AG04450 (cell line): ENCODE results near the gene NDN. TPM values are rescaled to one million over a fixed set of nuclear protein-coding genes. Genes with fewer than 3 reads are reported as not detected.

Experiments
- CTCF ChIA-PET: fragments of 300-600, 350-600 bp; formaldehyde crosslinking; extraction: SDS; loops from one replicate; lab custom pipeline; 2022; ENCODE audit warnings: antibody characterized with exemption, inconsistent platforms; lab: Charles Lee
- POLR2A ChIA-PET: fragments of 350-600 bp; formaldehyde crosslinking; extraction: SDS; loops from one replicate; lab custom pipeline; 2021; ENCODE audit warnings: antibody characterized with exemption, inconsistent platforms; lab: Yijun Ruan, JAX
- DNase-seq: peaks from one replicate; pipeline ENCODE4 v3.0.0-alpha.2; 2011; ENCODE audit warnings: low read depth, low spot score
- H3K27ac ChIP-seq: one replicate; pipeline ENCODE4 v1.5.1; 2012; ENCODE audit warnings: low read depth, low read length, control low read depth
- H3K27me3 ChIP-seq: one replicate; pipeline ENCODE4 v1.6.0; 2012; ENCODE audit warnings: low read length; ENCODE audit not compliant: control insufficient read depth, insufficient read depth
- H3K4me3 ChIP-seq: 2 replicates; pipeline ENCODE4 v1.5.1; 2011; ENCODE audit warnings: mild to moderate bottlenecking, low read depth, low read length, control low read depth
- H3K9me3 ChIP-seq: 2 replicates; pipeline ENCODE4 v1.5.1; 2012; ENCODE audit warnings: low read length; ENCODE audit not compliant: control insufficient read depth, insufficient read depth
- polyA plus RNA-seq: library from polyadenylated mRNA; depleted of rRNA; stranded (reverse); fragments of >200 nt; gene quantifications from 2 replicates; pipeline ENCODE4 v1.2.3, GENCODE V29; 2011
- TF ChIP-seq, protein P1 (sequence below): IDR thresholded peaks from 2 replicates; pipeline ENCODE4 v1.5.1; 2011; ENCODE audit warnings: low read depth, low read length, control low read depth, inconsistent platforms

Gene NDN
- polyA plus RNA-seq, 1 experiment, result 64.8 TPM

GRCh38 chr15:23647001-23647295 lies 40.2 kb downstream of the NDN start:
- Histone ChIP-seq H3K27me3 (peaks cover 2% of the 10 kb centered on the region), H3K9me3 (peaks cover 33% of the 10 kb centered on the region), H3K27ac (no peak overlapping the region), H3K4me3 (peak overlapping the region; percentile 53)
- CTCF ChIA-PET, result no interaction called here
- no peak for DNase-seq
- TF ChIP-seq, protein P1, sequence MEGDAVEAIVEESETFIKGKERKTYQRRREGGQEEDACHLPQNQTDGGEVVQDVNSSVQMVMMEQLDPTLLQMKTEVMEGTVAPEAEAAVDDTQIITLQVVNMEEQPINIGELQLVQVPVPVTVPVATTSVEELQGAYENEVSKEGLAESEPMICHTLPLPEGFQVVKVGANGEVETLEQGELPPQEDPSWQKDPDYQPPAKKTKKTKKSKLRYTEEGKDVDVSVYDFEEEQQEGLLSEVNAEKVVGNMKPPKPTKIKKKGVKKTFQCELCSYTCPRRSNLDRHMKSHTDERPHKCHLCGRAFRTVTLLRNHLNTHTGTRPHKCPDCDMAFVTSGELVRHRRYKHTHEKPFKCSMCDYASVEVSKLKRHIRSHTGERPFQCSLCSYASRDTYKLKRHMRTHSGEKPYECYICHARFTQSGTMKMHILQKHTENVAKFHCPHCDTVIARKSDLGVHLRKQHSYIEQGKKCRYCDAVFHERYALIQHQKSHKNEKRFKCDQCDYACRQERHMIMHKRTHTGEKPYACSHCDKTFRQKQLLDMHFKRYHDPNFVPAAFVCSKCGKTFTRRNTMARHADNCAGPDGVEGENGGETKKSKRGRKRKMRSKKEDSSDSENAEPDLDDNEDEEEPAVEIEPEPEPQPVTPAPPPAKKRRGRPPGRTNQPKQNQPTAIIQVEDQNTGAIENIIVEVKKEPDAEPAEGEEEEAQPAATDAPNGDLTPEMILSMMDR, result no peak
- POLR2A ChIA-PET, result no interaction called here

- ChIA-PET CTCF (no interaction called here), POLR2A (no interaction called here)
- DNase-seq, result no peak
- peaks cover 2% of the 10 kb centered on the region for H3K27me3 ChIP-seq
- peaks cover 33% of the 10 kb centered on the region for H3K9me3 ChIP-seq
- H3K27ac ChIP-seq, result no peak overlapping the region
- no peak overlapping the region; the same call in 1 of the 2 replicates for H3K4me3 ChIP-seq
- TF ChIP-seq, protein P1, result no peak
Observed at GRCh38 chr15:23646165-23647000, 40.7 kb downstream of the NDN start.

DNA sequence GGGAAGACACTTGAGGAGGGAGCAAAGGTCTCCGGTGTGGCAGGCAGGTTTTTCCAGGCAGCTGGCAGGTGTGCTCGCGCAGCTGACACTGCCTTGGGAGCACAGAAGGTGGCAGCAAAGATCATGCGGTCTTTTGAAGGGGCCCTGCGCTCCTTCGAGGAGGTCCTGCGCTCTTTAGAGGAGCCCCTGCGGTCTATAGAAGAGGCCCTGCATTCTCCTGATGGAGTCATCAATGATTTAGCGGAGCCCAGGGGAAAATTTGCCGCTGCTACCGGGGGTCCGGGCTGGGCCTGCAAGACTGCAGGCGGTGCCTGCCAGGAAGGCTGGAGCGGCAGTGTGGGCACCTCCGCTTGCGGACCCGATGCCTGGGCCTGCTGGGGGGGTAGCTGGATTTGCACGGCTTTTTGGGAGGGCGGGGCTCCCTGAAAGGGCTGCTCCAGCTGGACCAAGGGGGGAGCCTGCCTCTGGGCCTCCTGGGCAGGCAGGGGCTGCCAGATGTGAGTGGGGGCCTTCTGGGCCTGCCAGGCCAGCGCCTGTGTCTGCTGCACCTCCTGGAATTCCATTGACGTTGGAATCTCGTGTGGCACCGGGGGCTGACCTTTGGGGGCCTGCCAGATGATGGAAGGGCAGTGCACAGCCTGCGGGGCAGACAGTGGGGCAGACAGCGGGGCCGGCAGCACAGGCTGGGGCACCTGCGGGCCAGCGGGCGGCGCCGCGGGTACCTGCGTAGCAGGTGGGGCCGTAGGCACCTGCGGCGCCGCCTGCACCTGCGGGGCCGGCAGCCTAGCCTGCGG lies 41.5 kb downstream of the NDN start:
- H3K27me3 ChIP-seq, result peaks cover 2% of the 10 kb centered on the region
- DNase-seq, result no peak
- ChIA-PET CTCF (no interaction called here), POLR2A (no interaction called here)
- H3K9me3 ChIP-seq, result peaks cover 33% of the 10 kb centered on the region
- H3K4me3 ChIP-seq, result no peak overlapping the region
- TF ChIP-seq, protein P1, result no peak
- no peak overlapping the region for H3K27ac ChIP-seq

DNA sequence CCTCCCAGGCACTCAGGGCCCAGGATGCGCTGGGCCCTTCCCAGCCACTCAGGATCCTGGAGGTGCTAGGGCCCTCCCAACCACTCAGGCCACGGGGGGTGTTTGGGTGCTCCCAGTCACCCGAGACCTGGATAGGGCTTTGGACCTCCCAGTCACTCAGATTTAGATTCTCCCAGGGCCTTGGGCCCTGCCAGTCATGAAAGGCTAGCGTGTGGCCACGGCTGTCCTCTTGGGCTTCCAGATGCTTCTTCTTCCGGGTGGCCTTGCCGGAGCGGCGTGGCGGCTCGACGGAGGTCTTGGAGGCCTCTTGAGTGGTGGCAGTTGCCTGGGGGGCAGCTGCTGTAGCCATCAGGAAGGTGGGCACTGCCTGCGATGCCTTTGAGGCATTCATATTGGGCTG lies 42.3 kb downstream of the NDN start:
- H3K9me3 ChIP-seq, result peaks cover 33% of the 10 kb centered on the region
- TF ChIP-seq, protein P1, result no peak
- no peak overlapping the region for H3K27ac ChIP-seq
- DNase-seq, result no peak
- no peak overlapping the region for H3K4me3 ChIP-seq
- peaks cover 2% of the 10 kb centered on the region for H3K27me3 ChIP-seq
- CTCF ChIA-PET, result no interaction called here
- POLR2A ChIA-PET, result no interaction called here

DNA sequence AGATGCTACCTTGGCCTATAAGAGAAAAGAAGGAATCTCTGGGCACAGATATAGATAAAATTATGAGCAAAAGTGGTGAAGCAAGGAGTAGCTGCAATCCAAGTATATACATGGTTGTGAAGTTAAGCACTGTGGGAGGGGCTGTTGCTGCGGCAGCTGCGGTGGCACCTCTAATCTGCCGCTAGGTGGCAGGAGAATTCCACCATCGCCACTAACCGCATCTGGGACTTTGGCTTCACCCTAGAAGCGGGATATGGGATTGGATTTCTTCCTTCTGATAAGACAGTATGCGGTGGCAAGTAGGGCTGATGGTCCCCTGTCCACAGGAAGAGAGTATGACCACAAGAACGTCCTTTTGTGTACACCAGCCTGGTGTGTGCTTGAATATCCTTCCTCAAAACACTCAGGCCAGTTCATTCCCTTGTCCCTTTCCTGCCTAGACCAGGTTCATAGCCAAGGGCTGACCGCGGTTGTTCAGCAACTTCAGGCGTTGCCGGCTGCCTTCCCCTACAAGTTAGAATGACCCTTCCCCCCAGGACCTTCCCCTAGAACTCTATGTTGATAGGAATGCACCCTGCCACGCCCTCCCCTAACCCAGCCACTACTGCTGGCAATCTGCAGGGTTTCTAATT lies 44.6 kb downstream of the NDN start:
- CTCF ChIA-PET, result interaction anchor here (0.8 to 1.2 kb wide), 5 partner anchors 13 to 225 kb away, joined by 3 to 6 read pairs (median 3); no protein-coding TSS in a partner anchor
- no peak overlapping the region for H3K4me3 ChIP-seq
- DNase-seq, result peak; percentile 15
- H3K9me3 ChIP-seq, result peaks cover 30% of the 10 kb centered on the region
- H3K27ac ChIP-seq, result no peak overlapping the region
- no peaks in the 10 kb centered on the region for H3K27me3 ChIP-seq
- TF ChIP-seq, protein P1, result peak; percentile 72
- POLR2A ChIA-PET, result no interaction called here
